Measurements from ENCODE around the gene HYOU1. TPM values are rescaled to one million over a fixed set of nuclear protein-coding genes. Genes with fewer than 3 reads are reported as not detected.
"Not testable (repeated sequence)": the region's sequence is repeated elsewhere in the genome, so short reads cannot be mapped to it uniquely, and the experiment has no call there.

The HYOU1 gene
- total RNA-seq, 2 donors from 2014 or later: 107 to 138 TPM

- DNase-seq: no peak
- no peak for ATAC-seq
- intact Hi-C loops (cut with DNase I, micrococcal nuclease): no loop called here
Measured at GRCh38 chr11:119025978-119026766, 30.8 kb downstream of the HYOU1 start.

- no peak for DNase-seq
- ATAC-seq: no peak
- intact Hi-C loops (cut with DNase I, micrococcal nuclease): no loop called here
Measured at GRCh38 chr11:119025541-119025940, 31.5 kb downstream of the HYOU1 start.

GRCh38 chr11:119025099-119025473 is 31.9 kb downstream of the HYOU1 start:
- DNase-seq: no peak

GRCh38 chr11:119024430-119025098 is 32.4 kb downstream of the HYOU1 start:
- no peak for ATAC-seq
- intact Hi-C loops (cut with DNase I, micrococcal nuclease): no loop called here
- no peak for DNase-seq

More at GRCh38 chr11:119025099-119025473, 31.9 kb downstream of the HYOU1 start:
- no peak for ATAC-seq
- intact Hi-C loops (cut with DNase I, micrococcal nuclease): no loop called here

- ATAC-seq: no peak
- DNase-seq: no peak
- intact Hi-C loops (cut with DNase I, micrococcal nuclease): no loop called here
Measured at GRCh38 chr11:119023741-119024140, 33.3 kb downstream of the HYOU1 start.

- intact Hi-C loops (cut with DNase I, micrococcal nuclease): no loop called here
- peak; percentile 29 for ATAC-seq
- no peak for DNase-seq
Measured at GRCh38 chr11:119021631-119022030, 35.4 kb downstream of the HYOU1 start.

GRCh38 chr11:119019996-119020395 is 37.0 kb downstream of the HYOU1 start:
- intact Hi-C loops (cut with DNase I, micrococcal nuclease): no loop called here
- no peak for DNase-seq
- no peak for ATAC-seq

GRCh38 chr11:119018074-119018938 is 38.7 kb downstream of the HYOU1 start, which contains the start of the genes RPS25 and TRAPPC4:
Gene RPS25, minus strand, starts transcription at chr11:119018343. Its CDS starts 59 bp downstream, at chr11:119018284.
Gene TRAPPC4, plus strand, starts transcription at chr11:119018766. Its CDS starts 30 bp downstream, at chr11:119018796.
- intact Hi-C loops (cut with DNase I, micrococcal nuclease): no loop called here
- peak; percentile 85 for ATAC-seq
- DNase-seq: peak; percentile 95 to 97

- DNase-seq; intact Hi-C loops (cut with DNase I, micrococcal nuclease); ATAC-seq: not testable (repeated sequence)
Measured at GRCh38 chr11:119017377-119017776, 39.6 kb downstream of the HYOU1 start.

GRCh38 chr11:119016216-119017009 is 40.6 kb downstream of the HYOU1 start:
- DNase-seq (no peak), ATAC-seq (no peak)
- intact Hi-C loops (cut with DNase I, micrococcal nuclease): no loop called here

- intact Hi-C loops (cut with DNase I, micrococcal nuclease): no loop called here
- ATAC-seq: no peak
- no peak for DNase-seq
Measured at GRCh38 chr11:119015054-119015611, 41.9 kb downstream of the HYOU1 start.

GRCh38 chr11:119014209-119014924 is 42.6 kb downstream of the HYOU1 start:
- ATAC-seq: no peak
- DNase-seq: no peak
- intact Hi-C loops (cut with DNase I, micrococcal nuclease): no loop called here

- intact Hi-C loops (cut with DNase I, micrococcal nuclease): no loop called here
- ATAC-seq (no peak), DNase-seq (no peak)
Measured at GRCh38 chr11:119012629-119013170, 44.3 kb downstream of the HYOU1 start.

- intact Hi-C loops (cut with DNase I, micrococcal nuclease): no loop called here
- DNase-seq (no peak), ATAC-seq (no peak)
Measured at GRCh38 chr11:119011476-119012053, 45.4 kb downstream of the HYOU1 start.

- ATAC-seq: no peak
- intact Hi-C loops (cut with DNase I, micrococcal nuclease): no loop called here
- no peak for DNase-seq
Measured at GRCh38 chr11:119006656-119007055, 50.3 kb downstream of the HYOU1 start.

GRCh38 chr11:119000906-119001305 is 56.1 kb downstream of the HYOU1 start:
- DNase-seq: no peak
- intact Hi-C loops (cut with DNase I, micrococcal nuclease): no loop called here
- no peak for ATAC-seq

GRCh38 chr11:118998822-118999221 is 58.2 kb downstream of the HYOU1 start:
- ATAC-seq (no peak), DNase-seq (no peak)
- intact Hi-C loops (cut with DNase I, micrococcal nuclease): no loop called here

All from left colon (tissue), 2 donors.